Measurements from ENCODE around the gene ELAVL4.
A peak's percentile ranks its signal among the peaks of the same experiment; 100 is the strongest.

ELAVL4 gene

GRCh38 chr1:50108497-50109059 lies at the start of gene ELAVL4:
ELAVL4 (plus strand) TSS chr1:50108920; CDS start chr1:50109190, 270 bp downstream.
- DNase-seq, result no peak

- DNase-seq, result no peak
Measured at GRCh38 chr1:50060279-50060678, 48.4 kb upstream of the ELAVL4 start.

- no peak for DNase-seq
Measured at GRCh38 chr1:50066806-50067205, 41.9 kb upstream of the ELAVL4 start.

GRCh38 chr1:50074931-50075330 lies 33.8 kb upstream of the ELAVL4 start:
- no peak for DNase-seq

GRCh38 chr1:50077273-50077672 lies 31.4 kb upstream of the ELAVL4 start:
- DNase-seq, result no peak

GRCh38 chr1:50080904-50081586 lies 27.7 kb upstream of the ELAVL4 start:
- peak; percentile 44 for DNase-seq

GRCh38 chr1:50084389-50084788 lies 24.3 kb upstream of the ELAVL4 start:
- no peak for DNase-seq

GRCh38 chr1:50091068-50091467 lies 17.7 kb upstream of the ELAVL4 start:
- no peak for DNase-seq

- no peak for DNase-seq
Measured at GRCh38 chr1:50095716-50096115, 13.0 kb upstream of the ELAVL4 start.

GRCh38 chr1:50097021-50097679 lies 11.6 kb upstream of the ELAVL4 start:
- DNase-seq, result no peak

GRCh38 chr1:50097791-50098190 lies 10.9 kb upstream of the ELAVL4 start:
- no peak for DNase-seq

- no peak for DNase-seq
Measured at GRCh38 chr1:50098591-50099021, 10.1 kb upstream of the ELAVL4 start.

GRCh38 chr1:50099654-50100053 lies 9.1 kb upstream of the ELAVL4 start:
- no peak for DNase-seq

- no peak for DNase-seq
Measured at GRCh38 chr1:50103615-50104081, 5.1 kb upstream of the ELAVL4 start.

GRCh38 chr1:50105433-50105832 lies 3.3 kb upstream of the ELAVL4 start:
- no peak for DNase-seq

GRCh38 chr1:50106095-50106761 lies 2.5 kb upstream of the ELAVL4 start:
- DNase-seq, result no peak

GRCh38 chr1:50109116-50109515 lies 396 bp downstream of the ELAVL4 start:
- no peak for DNase-seq

GRCh38 chr1:50109647-50110075 lies 941 bp downstream of the ELAVL4 start:
- no peak for DNase-seq

GRCh38 chr1:50110151-50110550 lies 1.4 kb downstream of the ELAVL4 start:
- no peak for DNase-seq

GRCh38 chr1:50110656-50111055 lies 1.9 kb downstream of the ELAVL4 start:
- peak; percentile 79 for DNase-seq

- DNase-seq, result no peak
Measured at GRCh38 chr1:50111503-50111902, 2.8 kb downstream of the ELAVL4 start.

- no peak for DNase-seq
Measured at GRCh38 chr1:50112193-50112592, 3.5 kb downstream of the ELAVL4 start.

- no peak for DNase-seq
Measured at GRCh38 chr1:50123071-50123470, 14.4 kb downstream of the ELAVL4 start.

Data from NCI-H526 treated with DMSO at 0.1 percent for 48 hours (cell line).